ENCODE results near the gene ARHGEF12.
A peak's percentile ranks its signal among the peaks of the same experiment; 100 is the strongest.

Gene ARHGEF12

DNA sequence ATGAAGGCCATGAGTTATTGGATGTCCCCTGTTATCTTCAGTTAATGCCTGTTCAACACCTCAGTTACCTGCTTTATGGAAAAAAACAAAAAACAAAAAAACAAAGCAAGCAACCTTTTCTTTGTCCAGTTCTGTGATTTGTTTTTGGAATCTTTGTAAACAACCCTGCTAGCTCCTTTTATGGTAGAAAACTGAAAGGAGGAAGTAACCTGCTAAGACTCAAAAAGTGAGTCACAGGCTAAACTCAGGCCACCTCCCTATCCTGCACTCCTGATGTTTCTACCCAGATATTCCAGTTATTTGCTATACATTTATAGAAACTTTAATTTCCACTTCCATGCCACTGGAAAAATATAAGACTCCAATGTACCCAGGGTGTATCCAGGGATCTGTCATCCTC, 31.7 kb upstream of the ARHGEF12 start:
- Histone ChIP-seq H3K27me3 (ENCODE audit: control insufficient read depth, insufficient read depth, low read length) (no peaks in the 10 kb centered on the region), H3K9ac (ENCODE audit: low read length) (no peak overlapping the region), H3K36me3 (ENCODE audit: control insufficient read depth, insufficient read depth, low read length) (no peaks in the 10 kb centered on the region), H3K4me1 (ENCODE audit: control insufficient read depth, insufficient read depth, low read length) (peaks cover 62% of the 10 kb centered on the region), H3K4me3 (ENCODE audit: low read length) (no peak overlapping the region), H3K9me3 (ENCODE audit: control insufficient read depth, low read length) (no peaks in the 10 kb centered on the region)

- Histone ChIP-seq H3K9ac (ENCODE audit: low read length) (peak overlapping the region; percentile 10), H3K4me3 (ENCODE audit: low read length) (no peak overlapping the region), H3K4me1 (ENCODE audit: control insufficient read depth, insufficient read depth, low read length) (peaks cover 61% of the 10 kb centered on the region), H3K27me3 (ENCODE audit: control insufficient read depth, insufficient read depth, low read length) (no peaks in the 10 kb centered on the region), H3K36me3 (ENCODE audit: control insufficient read depth, insufficient read depth, low read length) (no peaks in the 10 kb centered on the region), H3K9me3 (ENCODE audit: control insufficient read depth, low read length) (no peaks in the 10 kb centered on the region)
These were observed 30.9 kb upstream of the ARHGEF12 start for GRCh38 chr11:120305286-120305685.

- no peaks in the 10 kb centered on the region for H3K36me3 ChIP-seq (ENCODE audit: control insufficient read depth, insufficient read depth, low read length)
- no peak overlapping the region for H3K4me3 ChIP-seq (ENCODE audit: low read length)
- H3K9me3 ChIP-seq (ENCODE audit: control insufficient read depth, low read length) = no peaks in the 10 kb centered on the region
- no peaks in the 10 kb centered on the region for H3K27me3 ChIP-seq (ENCODE audit: control insufficient read depth, insufficient read depth, low read length)
- H3K4me1 ChIP-seq (ENCODE audit: control insufficient read depth, insufficient read depth, low read length) = peaks cover 67% of the 10 kb centered on the region
- peak overlapping the region; percentile 24 for H3K9ac ChIP-seq (ENCODE audit: low read length)
These were observed 29.5 kb upstream of the ARHGEF12 start for GRCh38 chr11:120306519-120307242.

GRCh38 chr11:120307476-120307875, 28.7 kb upstream of the ARHGEF12 start:
- H3K4me1 ChIP-seq (ENCODE audit: control insufficient read depth, insufficient read depth, low read length) = peaks cover 61% of the 10 kb centered on the region
- no peaks in the 10 kb centered on the region for H3K9me3 ChIP-seq (ENCODE audit: control insufficient read depth, low read length)
- no peak overlapping the region for H3K4me3 ChIP-seq (ENCODE audit: low read length)
- no peaks in the 10 kb centered on the region for H3K36me3 ChIP-seq (ENCODE audit: control insufficient read depth, insufficient read depth, low read length)
- H3K9ac ChIP-seq (ENCODE audit: low read length) = no peak overlapping the region
- no peaks in the 10 kb centered on the region for H3K27me3 ChIP-seq (ENCODE audit: control insufficient read depth, insufficient read depth, low read length)

DNA sequence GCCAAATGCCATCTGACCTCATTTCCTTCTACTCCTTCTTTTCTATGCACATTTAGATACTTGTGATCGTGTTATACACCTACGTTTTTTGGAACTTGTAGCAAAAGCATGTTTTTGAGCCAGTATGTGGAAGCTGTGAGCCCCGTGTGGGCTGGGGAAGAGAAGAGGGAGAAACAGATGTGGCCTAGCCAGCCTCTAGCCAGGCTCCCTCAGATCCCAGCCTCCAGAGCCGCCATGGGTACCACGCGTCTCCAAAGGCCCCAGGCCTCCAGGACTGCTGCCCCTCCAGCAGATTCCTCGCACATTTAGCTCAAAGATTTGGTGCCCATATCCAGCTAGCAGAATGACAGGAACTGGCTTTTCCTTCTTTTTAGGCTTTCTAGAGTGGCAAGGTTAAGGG, 28.1 kb upstream of the ARHGEF12 start:
- H3K4me3 ChIP-seq (ENCODE audit: low read length) = no peak overlapping the region
- H3K9me3 ChIP-seq (ENCODE audit: control insufficient read depth, low read length) = no peaks in the 10 kb centered on the region

DNA sequence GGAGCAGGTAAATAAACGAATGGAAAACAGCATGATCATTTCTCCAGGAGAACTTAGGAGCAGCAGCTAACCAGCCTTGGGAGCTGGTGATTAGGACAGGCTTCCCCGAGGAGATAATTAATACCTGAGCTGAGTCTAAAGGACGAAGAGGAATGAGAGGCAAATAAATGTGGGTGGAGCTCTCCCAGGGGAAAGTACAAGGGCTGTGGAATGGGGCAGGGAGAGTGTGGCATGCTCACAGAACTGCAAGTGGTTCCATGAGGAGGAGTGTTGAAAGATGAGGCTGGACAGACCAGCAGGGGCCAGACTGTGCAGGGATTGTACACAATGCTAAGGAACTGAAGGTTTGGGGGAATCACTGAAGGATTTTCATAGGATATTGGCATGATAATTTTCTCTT, 25.3 kb upstream of the ARHGEF12 start:
- Histone ChIP-seq H3K27me3 (ENCODE audit: control insufficient read depth, insufficient read depth, low read length) (no peaks in the 10 kb centered on the region), H3K36me3 (ENCODE audit: control insufficient read depth, insufficient read depth, low read length) (no peaks in the 10 kb centered on the region), H3K9me3 (ENCODE audit: control insufficient read depth, low read length) (no peaks in the 10 kb centered on the region), H3K4me1 (ENCODE audit: control insufficient read depth, insufficient read depth, low read length) (peaks cover 36% of the 10 kb centered on the region), H3K4me3 (ENCODE audit: low read length) (no peak overlapping the region), H3K9ac (ENCODE audit: low read length) (no peak overlapping the region)

More for the DNA sequence above, 28.1 kb upstream of the ARHGEF12 start:
- no peak overlapping the region for H3K9ac ChIP-seq (ENCODE audit: low read length)
- peaks cover 55% of the 10 kb centered on the region for H3K4me1 ChIP-seq (ENCODE audit: control insufficient read depth, insufficient read depth, low read length)
- H3K36me3 ChIP-seq (ENCODE audit: control insufficient read depth, insufficient read depth, low read length) = no peaks in the 10 kb centered on the region
- no peaks in the 10 kb centered on the region for H3K27me3 ChIP-seq (ENCODE audit: control insufficient read depth, insufficient read depth, low read length)

DNA sequence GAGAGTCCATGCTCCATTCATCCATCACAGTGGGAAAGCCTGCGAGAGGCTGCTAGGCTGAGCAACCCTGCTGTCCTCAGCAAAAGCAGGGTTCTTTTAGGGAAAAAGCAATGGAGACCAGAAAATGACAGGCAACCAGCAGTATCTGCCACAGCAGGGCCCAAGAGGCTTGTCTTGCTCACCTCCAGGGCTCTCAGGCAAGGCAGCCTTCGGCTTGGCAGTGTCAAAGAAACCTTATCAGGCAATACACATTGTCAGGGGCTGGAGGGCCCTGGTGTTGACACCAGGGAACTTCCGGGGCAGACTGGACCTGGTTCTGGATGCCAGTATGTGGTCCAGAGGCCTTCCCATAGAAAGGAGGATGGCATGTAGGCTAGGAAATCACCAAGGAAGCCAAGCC, 21.4 kb upstream of the ARHGEF12 start:
- Histone ChIP-seq H3K4me3 (ENCODE audit: low read length) (no peak overlapping the region), H3K9ac (ENCODE audit: low read length) (no peak overlapping the region), H3K4me1 (ENCODE audit: control insufficient read depth, insufficient read depth, low read length) (peaks cover 40% of the 10 kb centered on the region), H3K27me3 (ENCODE audit: control insufficient read depth, insufficient read depth, low read length) (no peaks in the 10 kb centered on the region), H3K9me3 (ENCODE audit: control insufficient read depth, low read length) (no peaks in the 10 kb centered on the region), H3K36me3 (ENCODE audit: control insufficient read depth, insufficient read depth, low read length) (no peaks in the 10 kb centered on the region)

- peaks cover 24% of the 10 kb centered on the region for H3K4me1 ChIP-seq (ENCODE audit: control insufficient read depth, insufficient read depth, low read length)
- H3K4me3 ChIP-seq (ENCODE audit: low read length) = no peak overlapping the region
- no peaks in the 10 kb centered on the region for H3K27me3 ChIP-seq (ENCODE audit: control insufficient read depth, insufficient read depth, low read length)
- H3K9me3 ChIP-seq (ENCODE audit: control insufficient read depth, low read length) = no peaks in the 10 kb centered on the region
- H3K36me3 ChIP-seq (ENCODE audit: control insufficient read depth, insufficient read depth, low read length) = no peaks in the 10 kb centered on the region
- peak overlapping the region; percentile 12 for H3K9ac ChIP-seq (ENCODE audit: low read length)
These were observed 19.1 kb upstream of the ARHGEF12 start for GRCh38 chr11:120316880-120317688.

GRCh38 chr11:120317689-120318480, 18.3 kb upstream of the ARHGEF12 start:
- Histone ChIP-seq H3K9ac (ENCODE audit: low read length) (no peak overlapping the region), H3K4me1 (ENCODE audit: control insufficient read depth, insufficient read depth, low read length) (peaks cover 24% of the 10 kb centered on the region), H3K4me3 (ENCODE audit: low read length) (no peak overlapping the region), H3K36me3 (ENCODE audit: control insufficient read depth, insufficient read depth, low read length) (no peaks in the 10 kb centered on the region), H3K27me3 (ENCODE audit: control insufficient read depth, insufficient read depth, low read length) (no peaks in the 10 kb centered on the region), H3K9me3 (ENCODE audit: control insufficient read depth, low read length) (no peaks in the 10 kb centered on the region)

GRCh38 chr11:120318906-120319305, 17.3 kb upstream of the ARHGEF12 start:
- Histone ChIP-seq H3K9ac (ENCODE audit: low read length) (no peak overlapping the region), H3K4me1 (ENCODE audit: control insufficient read depth, insufficient read depth, low read length) (peaks cover 24% of the 10 kb centered on the region), H3K36me3 (ENCODE audit: control insufficient read depth, insufficient read depth, low read length) (no peaks in the 10 kb centered on the region), H3K4me3 (ENCODE audit: low read length) (no peak overlapping the region), H3K27me3 (ENCODE audit: control insufficient read depth, insufficient read depth, low read length) (no peaks in the 10 kb centered on the region), H3K9me3 (ENCODE audit: control insufficient read depth, low read length) (no peaks in the 10 kb centered on the region)

DNA sequence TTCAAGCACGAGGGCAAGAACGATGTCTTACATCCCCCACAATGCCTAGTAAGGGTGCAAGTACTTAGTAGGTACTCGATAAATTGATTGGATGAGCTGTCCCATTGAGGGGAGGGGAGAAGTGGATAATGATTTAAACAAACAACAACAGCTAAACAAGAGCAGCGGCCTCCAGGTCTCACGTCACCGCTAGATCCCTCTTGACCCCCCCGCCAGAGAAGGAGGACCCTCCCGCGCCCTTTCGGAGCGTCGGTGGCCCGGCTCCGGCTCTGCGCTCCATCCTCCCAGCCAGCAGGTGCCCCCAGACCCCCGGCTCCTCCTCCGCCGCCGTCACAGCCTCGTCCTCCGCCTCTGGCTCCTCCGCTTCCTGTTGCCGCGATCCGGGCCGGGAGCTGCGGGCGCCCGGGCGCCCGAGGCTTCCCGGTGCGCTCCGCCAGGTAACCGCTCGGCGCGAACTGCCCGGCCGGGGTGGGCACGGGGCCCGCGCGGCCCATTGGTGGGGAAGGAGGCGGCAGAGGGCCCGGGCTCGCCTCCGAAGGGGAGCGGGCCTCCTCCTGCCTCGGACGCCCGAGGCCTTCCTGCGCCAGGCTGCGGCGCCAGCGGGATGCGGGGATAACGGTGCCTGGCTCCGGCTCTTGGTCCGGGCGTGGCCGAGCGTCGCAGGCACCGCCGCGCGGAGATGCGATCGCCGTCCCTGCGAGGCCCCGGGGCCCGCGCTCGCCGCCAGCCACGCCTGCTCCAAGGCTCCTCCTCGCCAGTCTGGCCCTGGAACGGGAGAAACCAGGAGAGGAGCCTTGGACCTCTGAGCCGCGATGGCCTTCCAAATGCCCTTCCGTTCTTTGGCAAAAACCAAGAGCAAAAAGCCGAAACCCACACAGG, 11.0 kb upstream of the ARHGEF12 start, which contains the start of gene TLCD5:
Gene TLCD5, plus strand, starts transcription at position 368 of the 879 bp plus-strand sequence. CDS start 2,143 bp downstream, outside the sequence.
- Histone ChIP-seq H3K4me1 (ENCODE audit: control insufficient read depth, insufficient read depth, low read length) (peaks cover 22% of the 10 kb centered on the region), H3K36me3 (ENCODE audit: control insufficient read depth, insufficient read depth, low read length) (no peaks in the 10 kb centered on the region), H3K4me3 (ENCODE audit: low read length) (peak within 1 kb of the TSS; percentile 24), H3K9me3 (ENCODE audit: control insufficient read depth, low read length) (no peaks in the 10 kb centered on the region), H3K9ac (ENCODE audit: low read length) (peak within 1 kb of the TSS; percentile 40), H3K27me3 (ENCODE audit: control insufficient read depth, insufficient read depth, low read length) (peaks cover 8% of the 10 kb centered on the region)

Data from mucosa of stomach (tissue), 1 donor.